ENCODE measurements around the gene VPS4B. TPM values are rescaled to one million over a fixed set of nuclear protein-coding genes. Genes with fewer than 3 reads are reported as not detected.
"Not testable (repeated sequence)": the region's sequence is repeated elsewhere in the genome, so short reads cannot be mapped to it uniquely, and the experiment has no call there.

VPS4B gene
- total RNA-seq, 2 donors from 2014 or later, result 61.3 to 78.7 TPM

GRCh38 chr18:63378919-63379638 lies 43.2 kb downstream of the VPS4B start:
- peak overlapping the region; percentile 72 for H3K27ac Mint-ChIP-seq
- DNase-seq (no peak), ATAC-seq (no peak)
- H3K4me3 Mint-ChIP-seq, result peak overlapping the region; percentile 63
- H3K36me3 Mint-ChIP-seq (ENCODE audit: low read depth), result no peaks in the 10 kb centered on the region
- H3K4me1 Mint-ChIP-seq, result peaks cover 13% of the 10 kb centered on the region
- no peaks in the 10 kb centered on the region for H3K27me3 Mint-ChIP-seq
- H3K9me3 ChIP-seq (ENCODE audit: control insufficient read depth, low read length, poor library complexity, severe bottlenecking), result no peaks in the 10 kb centered on the region

- DNase-seq, result no peak
- Mint-ChIP-seq H3K4me3 (no peak overlapping the region), H3K4me1 (peaks cover 13% of the 10 kb centered on the region), H3K27ac (peak overlapping the region; percentile 3), H3K27me3 (no peaks in the 10 kb centered on the region), H3K36me3 (ENCODE audit: low read depth) (no peaks in the 10 kb centered on the region)
- no peak for ATAC-seq
- no peaks in the 10 kb centered on the region for H3K9me3 ChIP-seq (ENCODE audit: control insufficient read depth, low read length, poor library complexity, severe bottlenecking)
Observed at GRCh38 chr18:63377275-63377980, 44.8 kb downstream of the VPS4B start.

DNA sequence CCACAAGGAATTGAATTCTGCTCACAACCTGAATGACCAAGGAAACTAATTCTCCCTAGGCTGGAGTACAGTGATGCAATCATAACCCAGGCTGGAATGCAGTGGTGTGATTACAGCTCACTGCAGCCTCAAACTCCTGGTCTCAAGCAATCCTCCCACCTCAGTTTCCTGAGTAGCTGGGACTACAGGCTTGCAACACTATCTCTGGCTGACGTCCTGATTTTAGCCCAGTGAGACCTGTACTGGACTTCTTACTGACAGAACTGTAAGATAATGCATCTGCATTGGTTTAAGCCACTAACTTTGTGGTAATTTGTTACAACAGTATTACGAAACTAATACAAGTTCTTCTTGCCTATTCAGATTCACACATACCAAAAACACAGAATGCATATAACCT lies 45.7 kb downstream of the VPS4B start:
- no peaks in the 10 kb centered on the region for H3K9me3 ChIP-seq (ENCODE audit: control insufficient read depth, low read length, poor library complexity, severe bottlenecking)
- Mint-ChIP-seq H3K27ac (no peak overlapping the region), H3K4me3 (no peak overlapping the region), H3K4me1 (peaks cover 16% of the 10 kb centered on the region), H3K27me3 (no peaks in the 10 kb centered on the region), H3K36me3 (ENCODE audit: low read depth) (no peaks in the 10 kb centered on the region)
- DNase-seq (no peak), ATAC-seq (no peak)

DNA sequence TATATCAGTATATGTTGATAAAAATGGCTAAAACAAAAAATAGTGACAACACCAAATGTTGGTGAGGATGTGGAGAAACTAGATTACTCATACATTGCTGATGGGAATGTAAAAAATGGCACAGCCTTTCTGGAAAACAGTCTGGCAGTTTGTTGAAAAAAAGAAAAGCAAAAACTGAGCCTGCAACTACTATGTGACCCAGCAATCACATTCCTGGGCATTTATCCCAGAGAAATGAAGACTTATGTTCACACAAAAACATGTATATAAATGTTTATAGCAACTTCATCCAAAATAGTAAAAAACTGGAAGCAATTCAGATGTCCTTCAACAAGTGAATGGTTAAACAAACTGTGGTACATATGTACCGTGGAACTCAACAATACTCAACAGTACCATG lies 47.7 kb downstream of the VPS4B start:
- Mint-ChIP-seq H3K4me3 (no peak overlapping the region), H3K27ac (no peak overlapping the region), H3K27me3 (no peaks in the 10 kb centered on the region), H3K36me3 (ENCODE audit: low read depth) (no peaks in the 10 kb centered on the region), H3K4me1 (peaks cover 10% of the 10 kb centered on the region)
- H3K9me3 ChIP-seq (ENCODE audit: control insufficient read depth, low read length, poor library complexity, severe bottlenecking), result no peaks in the 10 kb centered on the region
- no peak for DNase-seq
- ATAC-seq, result no peak

GRCh38 chr18:63373161-63373560 lies 49.1 kb downstream of the VPS4B start:
- H3K27me3 Mint-ChIP-seq, result no peaks in the 10 kb centered on the region
- H3K4me3 Mint-ChIP-seq, result no peak overlapping the region
- DNase-seq, result no peak
- no peak for ATAC-seq
- H3K4me1 Mint-ChIP-seq, result peaks cover 12% of the 10 kb centered on the region
- no peaks in the 10 kb centered on the region for H3K36me3 Mint-ChIP-seq (ENCODE audit: low read depth)
- H3K9me3 ChIP-seq (ENCODE audit: control insufficient read depth, low read length, poor library complexity, severe bottlenecking), result no peaks in the 10 kb centered on the region
- H3K27ac Mint-ChIP-seq, result no peak overlapping the region

GRCh38 chr18:63368611-63369010 lies 53.7 kb downstream of the VPS4B start:
- no peak for ATAC-seq
- no peaks in the 10 kb centered on the region for H3K36me3 Mint-ChIP-seq (ENCODE audit: low read depth)
- H3K9me3 ChIP-seq (ENCODE audit: control insufficient read depth, low read length, poor library complexity, severe bottlenecking), result no peaks in the 10 kb centered on the region
- H3K4me1 Mint-ChIP-seq, result peaks cover 32% of the 10 kb centered on the region
- H3K27ac Mint-ChIP-seq, result peak overlapping the region; percentile 90
- DNase-seq, result no peak
- no peaks in the 10 kb centered on the region for H3K27me3 Mint-ChIP-seq
- H3K4me3 Mint-ChIP-seq, result peak overlapping the region; percentile 96

- H3K9me3 ChIP-seq (ENCODE audit: control insufficient read depth, low read length, poor library complexity, severe bottlenecking), result no peaks in the 10 kb centered on the region
- Mint-ChIP-seq H3K4me1 (peaks cover 35% of the 10 kb centered on the region), H3K4me3 (peak within 1 kb of the TSS; percentile 96), H3K27me3 (no peaks in the 10 kb centered on the region), H3K36me3 (ENCODE audit: low read depth) (no peaks in the 10 kb centered on the region), H3K27ac (peak within 1 kb of the TSS; percentile 90)
- peak; percentile 77 to 80 (median 77) for DNase-seq
- peak; percentile 85 for ATAC-seq
Observed at GRCh38 chr18:63367053-63367953, 55.0 kb downstream of the VPS4B start, which contains the start of gene KDSR. Gene KDSR, minus strand, starts transcription at chr18:63367206. Its CDS starts 88 bp downstream, at chr18:63367118.

GRCh38 chr18:63366213-63367052 lies 55.8 kb downstream of the VPS4B start:
- H3K27me3 Mint-ChIP-seq, result no peaks in the 10 kb centered on the region
- ATAC-seq, result peak; percentile 58

DNA sequence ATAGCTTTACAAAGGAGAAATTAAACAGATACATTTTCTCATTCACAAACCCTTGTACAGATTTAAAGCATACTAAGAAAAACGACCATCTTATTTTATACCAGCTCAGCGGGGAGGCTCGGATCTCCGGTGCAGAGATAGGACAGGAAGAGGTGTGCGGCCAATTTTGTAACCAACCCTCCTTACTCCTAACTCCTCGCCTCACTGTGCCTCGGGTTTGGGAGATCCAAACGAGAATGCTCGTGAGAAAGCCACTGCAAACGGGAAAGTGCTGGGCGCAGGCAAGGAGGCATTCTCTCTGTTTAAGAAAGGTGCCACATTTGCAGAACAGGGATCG lies 56.4 kb downstream of the VPS4B start:
- H3K9me3 ChIP-seq (ENCODE audit: control insufficient read depth, low read length, poor library complexity, severe bottlenecking), result no peaks in the 10 kb centered on the region
- H3K4me1 Mint-ChIP-seq, result peaks cover 35% of the 10 kb centered on the region
- no peaks in the 10 kb centered on the region for H3K27me3 Mint-ChIP-seq
- ATAC-seq, result no peak
- H3K36me3 Mint-ChIP-seq (ENCODE audit: low read depth), result no peaks in the 10 kb centered on the region
- H3K4me3 Mint-ChIP-seq, result peak overlapping the region; percentile 96
- no peak for DNase-seq
- H3K27ac Mint-ChIP-seq, result peak overlapping the region; percentile 0

More at GRCh38 chr18:63366213-63367052, 55.8 kb downstream of the VPS4B start:
- H3K4me1 Mint-ChIP-seq, result peaks cover 35% of the 10 kb centered on the region
- H3K4me3 Mint-ChIP-seq, result peak overlapping the region; percentile 96
- peak overlapping the region; percentile 0 for H3K27ac Mint-ChIP-seq
- no peaks in the 10 kb centered on the region for H3K9me3 ChIP-seq (ENCODE audit: control insufficient read depth, low read length, poor library complexity, severe bottlenecking)
- peak; percentile 44 to 70 (median 57) for DNase-seq
- no peaks in the 10 kb centered on the region for H3K36me3 Mint-ChIP-seq (ENCODE audit: low read depth)

DNA sequence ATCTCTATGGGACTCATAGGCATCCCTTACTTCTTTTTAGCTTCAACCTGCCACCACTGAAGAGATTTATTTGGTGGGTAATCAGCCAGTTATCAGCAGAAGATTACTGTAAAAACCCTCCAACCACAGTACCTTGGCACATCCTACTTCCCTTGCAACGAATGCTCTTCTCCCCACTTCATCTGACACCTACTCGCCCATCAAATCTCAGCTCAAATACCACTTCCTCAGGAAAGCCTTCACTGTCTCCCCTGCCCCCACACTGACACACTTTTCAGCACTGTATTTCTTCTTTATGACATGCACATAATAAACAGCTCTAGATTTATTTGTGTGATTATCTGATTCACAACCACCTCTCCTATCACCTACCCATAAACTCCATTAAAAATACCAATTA lies 58.3 kb downstream of the VPS4B start:
- DNase-seq (peak in 2 of 3 donors; percentile 31 to 45), ATAC-seq (peak; percentile 53)
- H3K4me3 Mint-ChIP-seq, result no peak overlapping the region
- H3K27me3 Mint-ChIP-seq, result no peaks in the 10 kb centered on the region
- peaks cover 34% of the 10 kb centered on the region for H3K4me1 Mint-ChIP-seq
- peak overlapping the region; percentile 0 for H3K27ac Mint-ChIP-seq
- no peaks in the 10 kb centered on the region for H3K36me3 Mint-ChIP-seq (ENCODE audit: low read depth)
- H3K9me3 ChIP-seq (ENCODE audit: control insufficient read depth, low read length, poor library complexity, severe bottlenecking), result no peaks in the 10 kb centered on the region

DNA sequence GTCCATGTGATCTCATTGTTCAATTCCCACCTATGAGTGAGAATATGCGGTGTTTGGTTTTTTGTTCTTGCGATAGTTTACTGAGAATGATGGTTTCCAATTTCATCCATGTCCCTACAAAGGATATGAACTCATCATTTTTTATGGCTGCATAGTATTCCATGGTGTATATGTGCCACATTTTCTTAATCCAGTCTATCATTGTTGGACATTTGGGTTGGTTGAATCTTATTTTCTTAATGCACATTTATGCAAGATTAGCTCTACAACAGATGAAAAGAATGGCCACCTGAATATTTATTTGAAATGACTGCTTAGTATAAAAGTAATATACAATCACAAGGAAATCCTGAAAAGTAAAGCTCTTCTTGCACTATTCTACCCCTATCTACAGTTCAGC lies 58.9 kb downstream of the VPS4B start:
- H3K27ac Mint-ChIP-seq, result peak overlapping the region; percentile 0
- ATAC-seq; DNase-seq; H3K4me3 Mint-ChIP-seq; H3K27me3 Mint-ChIP-seq; H3K9me3 ChIP-seq (ENCODE audit: control insufficient read depth, low read length, poor library complexity, severe bottlenecking); H3K36me3 Mint-ChIP-seq (ENCODE audit: low read depth): not testable (repeated sequence)
- H3K4me1 Mint-ChIP-seq, result peaks cover 29% of the 10 kb centered on the region

DNA sequence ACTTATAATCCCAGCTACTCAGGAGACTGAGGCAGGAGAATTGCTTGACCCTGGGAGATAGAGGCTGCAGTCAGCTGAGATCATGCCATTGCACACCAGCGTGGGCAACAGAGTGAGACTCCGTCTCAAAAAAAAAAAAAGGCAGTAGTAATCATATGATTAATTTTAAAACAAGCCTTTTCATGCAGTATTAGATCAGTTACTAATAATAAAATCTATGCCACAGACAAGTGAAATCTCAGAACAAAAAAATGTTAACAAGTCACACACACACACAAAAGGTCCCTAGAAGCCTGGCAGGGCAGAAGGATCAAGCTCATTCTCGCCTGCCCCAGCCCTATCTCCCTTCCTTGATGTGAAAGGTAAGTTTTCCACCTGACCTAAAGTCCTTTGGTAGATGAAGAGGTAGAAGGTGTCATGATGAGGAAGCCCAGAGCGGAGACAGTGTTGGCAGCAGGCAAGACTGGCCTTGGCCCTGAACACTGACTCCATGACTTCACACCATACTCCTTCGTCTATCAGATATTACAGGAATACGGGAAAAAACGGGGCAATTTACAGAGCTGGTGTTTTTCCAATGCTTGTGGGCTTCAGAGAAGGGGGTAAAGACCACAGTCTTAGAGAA lies 65.9 kb downstream of the VPS4B start:
- DNase-seq (no peak), ATAC-seq (no peak)
- H3K4me3 Mint-ChIP-seq, result no peak overlapping the region
- H3K27me3 Mint-ChIP-seq, result no peaks in the 10 kb centered on the region
- peak overlapping the region; percentile 60 for H3K27ac Mint-ChIP-seq
- peaks cover 5% of the 10 kb centered on the region for H3K4me1 Mint-ChIP-seq
- no peaks in the 10 kb centered on the region for H3K9me3 ChIP-seq (ENCODE audit: control insufficient read depth, low read length, poor library complexity, severe bottlenecking)
- H3K36me3 Mint-ChIP-seq (ENCODE audit: low read depth), result peaks cover 2% of the 10 kb centered on the region

All from T-helper 17 cell (primary cell).